ENCODE measurements around the gene MEPCE.

MEPCE gene

DNA sequence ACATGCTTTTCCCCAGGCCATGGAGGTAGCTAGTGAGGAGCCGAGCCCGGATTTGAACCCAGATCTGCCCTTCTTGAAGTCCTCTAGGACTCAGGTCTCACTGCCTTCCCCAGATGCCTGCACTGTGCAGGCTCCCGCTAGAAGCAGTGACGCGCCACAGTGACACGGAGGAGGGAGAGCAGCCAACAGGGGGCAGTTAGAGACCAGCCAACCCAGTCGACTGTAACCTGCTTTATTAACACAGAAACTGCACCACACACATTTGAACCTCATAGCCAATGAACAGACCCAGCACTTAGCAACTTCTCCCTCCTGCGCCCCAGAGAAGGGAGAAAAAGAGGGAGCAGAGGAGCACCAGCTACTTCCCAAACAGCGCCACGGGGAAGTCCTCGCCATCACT lies 29.0 kb upstream of the MEPCE start:
- H3K27me3 ChIP-seq (ENCODE audit: low read length) = no peaks in the 10 kb centered on the region
- H3K9me3 ChIP-seq (ENCODE audit: insufficient read depth, low read length) = no peaks in the 10 kb centered on the region
- no peak overlapping the region for H3K27ac ChIP-seq (ENCODE audit: low read depth, low read length)
- no peak overlapping the region for H3K4me3 ChIP-seq (ENCODE audit: insufficient read depth, low read length, poor library complexity, severe bottlenecking)
- no peaks in the 10 kb centered on the region for H3K9me2 ChIP-seq (replicated peaks; ENCODE audit: insufficient read depth, low read length)
- H3K4me2 ChIP-seq (ENCODE audit: low read depth, low read length, poor library complexity, severe bottlenecking) = no peak overlapping the region
- H2AFZ ChIP-seq (ENCODE audit: low read depth, low read length, severe bottlenecking) = no peak overlapping the region
- no peaks in the 10 kb centered on the region for H3K36me3 ChIP-seq (ENCODE audit: low read length)
- H4K20me1 ChIP-seq (ENCODE audit: low read depth, low read length) = no peaks in the 10 kb centered on the region
- no peaks in the 10 kb centered on the region for H3K79me2 ChIP-seq (ENCODE audit: insufficient read depth, low read length)
- TF ChIP-seq EZH2phosphoT487 (conservative IDR thresholded peaks at IDR 0.05; ENCODE audit: low read length) = no peak
- TF ChIP-seq, protein P1, sequence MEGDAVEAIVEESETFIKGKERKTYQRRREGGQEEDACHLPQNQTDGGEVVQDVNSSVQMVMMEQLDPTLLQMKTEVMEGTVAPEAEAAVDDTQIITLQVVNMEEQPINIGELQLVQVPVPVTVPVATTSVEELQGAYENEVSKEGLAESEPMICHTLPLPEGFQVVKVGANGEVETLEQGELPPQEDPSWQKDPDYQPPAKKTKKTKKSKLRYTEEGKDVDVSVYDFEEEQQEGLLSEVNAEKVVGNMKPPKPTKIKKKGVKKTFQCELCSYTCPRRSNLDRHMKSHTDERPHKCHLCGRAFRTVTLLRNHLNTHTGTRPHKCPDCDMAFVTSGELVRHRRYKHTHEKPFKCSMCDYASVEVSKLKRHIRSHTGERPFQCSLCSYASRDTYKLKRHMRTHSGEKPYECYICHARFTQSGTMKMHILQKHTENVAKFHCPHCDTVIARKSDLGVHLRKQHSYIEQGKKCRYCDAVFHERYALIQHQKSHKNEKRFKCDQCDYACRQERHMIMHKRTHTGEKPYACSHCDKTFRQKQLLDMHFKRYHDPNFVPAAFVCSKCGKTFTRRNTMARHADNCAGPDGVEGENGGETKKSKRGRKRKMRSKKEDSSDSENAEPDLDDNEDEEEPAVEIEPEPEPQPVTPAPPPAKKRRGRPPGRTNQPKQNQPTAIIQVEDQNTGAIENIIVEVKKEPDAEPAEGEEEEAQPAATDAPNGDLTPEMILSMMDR (IDR thresholded peaks at IDR 0.05; ENCODE audit: insufficient read depth, low read length, poor library complexity, severe bottlenecking) = peak; percentile 38
- no peak overlapping the region for H3K9ac ChIP-seq (ENCODE audit: low read length)
- no peaks in the 10 kb centered on the region for H3F3A ChIP-seq (ENCODE audit: insufficient read depth)

DNA sequence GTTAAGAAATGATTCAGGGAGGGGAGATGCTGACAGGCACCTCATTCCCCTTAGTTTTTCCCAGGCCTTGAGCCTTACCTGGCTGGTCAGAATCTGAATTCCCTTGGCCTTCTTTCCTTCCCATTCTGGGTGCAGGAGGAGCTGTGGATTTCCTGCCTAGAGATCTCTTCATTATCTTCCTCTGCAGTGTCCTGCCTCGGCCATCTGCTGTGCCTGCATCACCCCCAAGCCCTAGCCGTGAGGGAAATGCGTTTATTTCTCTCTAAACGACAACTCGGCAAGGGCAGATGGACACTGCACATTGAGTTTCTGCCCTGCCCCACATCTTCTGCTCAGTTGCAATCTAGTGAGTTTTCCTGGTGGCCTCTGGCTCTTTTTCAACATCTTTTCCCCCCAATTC lies 27.8 kb upstream of the MEPCE start:
- Histone ChIP-seq H3K9me3 (ENCODE audit: insufficient read depth, low read length) (no peaks in the 10 kb centered on the region), H2AFZ (ENCODE audit: low read depth, low read length, severe bottlenecking) (no peak overlapping the region), H3K36me3 (ENCODE audit: low read length) (no peaks in the 10 kb centered on the region), H3K4me2 (ENCODE audit: low read depth, low read length, poor library complexity, severe bottlenecking) (no peak overlapping the region), H3K4me3 (ENCODE audit: insufficient read depth, low read length, poor library complexity, severe bottlenecking) (no peak overlapping the region), H3K27ac (ENCODE audit: low read depth, low read length) (no peak overlapping the region), H3K9ac (ENCODE audit: low read length) (no peak overlapping the region), H3K27me3 (ENCODE audit: low read length) (no peaks in the 10 kb centered on the region), H3K9me2 (replicated peaks; ENCODE audit: insufficient read depth, low read length) (no peaks in the 10 kb centered on the region), H4K20me1 (ENCODE audit: low read depth, low read length) (no peaks in the 10 kb centered on the region), H3F3A (ENCODE audit: insufficient read depth) (no peaks in the 10 kb centered on the region), H3K79me2 (ENCODE audit: insufficient read depth, low read length) (no peaks in the 10 kb centered on the region)
- TF ChIP-seq, protein P1 (IDR thresholded peaks at IDR 0.05; ENCODE audit: insufficient read depth, low read length, poor library complexity, severe bottlenecking) = no peak
- no peak for TF ChIP-seq EZH2phosphoT487 (conservative IDR thresholded peaks at IDR 0.05; ENCODE audit: low read length)

DNA sequence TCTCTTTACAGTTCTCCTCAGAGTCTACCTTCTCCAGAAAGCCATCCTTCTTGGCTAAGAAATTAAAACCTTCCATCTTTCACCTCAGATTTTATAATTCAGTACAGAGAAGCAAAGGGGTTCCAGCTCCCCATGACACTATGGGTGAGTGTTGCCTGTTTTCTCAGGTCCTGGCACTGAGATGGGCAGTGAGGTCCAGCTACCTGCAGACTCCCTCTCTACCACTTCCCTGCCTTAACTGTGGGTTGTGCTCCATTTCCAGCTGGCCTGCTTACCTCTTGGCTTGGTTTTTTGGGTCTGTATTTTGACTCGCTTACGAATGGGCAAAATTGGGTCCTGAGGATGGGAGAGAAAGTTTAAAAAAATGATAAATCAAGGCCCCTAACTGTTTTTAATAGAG lies 27.4 kb upstream of the MEPCE start:
- TF ChIP-seq EZH2phosphoT487 (conservative IDR thresholded peaks at IDR 0.05; ENCODE audit: low read length) = no peak
- TF ChIP-seq, protein P1 (IDR thresholded peaks at IDR 0.05; ENCODE audit: insufficient read depth, low read length, poor library complexity, severe bottlenecking) = no peak
- Histone ChIP-seq H3K4me2 (ENCODE audit: low read depth, low read length, poor library complexity, severe bottlenecking) (no peak overlapping the region), H3K79me2 (ENCODE audit: insufficient read depth, low read length) (no peaks in the 10 kb centered on the region), H2AFZ (ENCODE audit: low read depth, low read length, severe bottlenecking) (no peak overlapping the region), H3F3A (ENCODE audit: insufficient read depth) (no peaks in the 10 kb centered on the region), H3K9me2 (replicated peaks; ENCODE audit: insufficient read depth, low read length) (no peaks in the 10 kb centered on the region), H3K36me3 (ENCODE audit: low read length) (no peaks in the 10 kb centered on the region), H3K4me3 (ENCODE audit: insufficient read depth, low read length, poor library complexity, severe bottlenecking) (no peak overlapping the region), H3K9me3 (ENCODE audit: insufficient read depth, low read length) (no peaks in the 10 kb centered on the region), H3K9ac (ENCODE audit: low read length) (no peak overlapping the region), H4K20me1 (ENCODE audit: low read depth, low read length) (no peaks in the 10 kb centered on the region), H3K27me3 (ENCODE audit: low read length) (no peaks in the 10 kb centered on the region), H3K27ac (ENCODE audit: low read depth, low read length) (no peak overlapping the region)

All from SU-DHL-6 (cell line).